HepG2 (cell line): Measurements from ENCODE around the gene FMNL1. TPM values are rescaled to one million over a fixed set of nuclear protein-coding genes. Genes with fewer than 3 reads are reported as not detected.

Experiments
- BCL3 ChIP-seq: sonication (generic); formaldehyde crosslinking; IDR thresholded peaks from 2 replicates; pipeline ENCODE4 v1.5.1; 2020; ENCODE audit warnings: mild to moderate bottlenecking, missing genetic modification reagents, moderate library complexity
- HMGXB3 ChIP-seq: sonication (generic); formaldehyde crosslinking; IDR thresholded peaks from 2 replicates; pipeline ENCODE4 v1.4.0; 2020; ENCODE audit warnings: missing genetic modification reagents, borderline replicate concordance
- IRF9 ChIP-seq: sonication (generic); formaldehyde crosslinking; IDR thresholded peaks from 2 replicates; pipeline ENCODE4 v1.8.0; 2022; ENCODE audit warnings: missing genetic modification reagents, mild to moderate bottlenecking, borderline replicate concordance
- KLF6 ChIP-seq: IDR thresholded peaks from 2 replicates; pipeline ENCODE4 v1.8.0; 2016; ENCODE audit warnings: missing biosample characterization, missing genetic modification reagents
- TERF1 ChIP-seq: sonication (generic); formaldehyde crosslinking; IDR thresholded peaks from 2 replicates; pipeline ENCODE4 v1.8.0; 2022; ENCODE audit warnings: mild to moderate bottlenecking, missing genetic modification reagents, moderate library complexity
- U2AF1 ChIP-seq: fragments of 200-400 bp; formaldehyde crosslinking; optimal IDR thresholded peaks from 2 replicates; pipeline ENCODE3; 2017; ENCODE audit warnings: mild to moderate bottlenecking, low read depth, low read length
- ZC3H4 ChIP-seq: sonication (generic); formaldehyde crosslinking; IDR thresholded peaks from 2 replicates; pipeline ENCODE4 v1.4.0; 2020; ENCODE audit warnings: missing genetic modification reagents, borderline replicate concordance
- ZEB1 ChIP-seq: IDR thresholded peaks from 2 replicates; pipeline ENCODE4 v1.6.1; 2012; ENCODE audit warnings: mild to moderate bottlenecking, low read depth, inconsistent platforms; ENCODE audit not compliant: insufficient replicate concordance
- ZMYM3 ChIP-seq: sonication (generic); formaldehyde crosslinking; IDR thresholded peaks from 2 replicates; pipeline ENCODE4 v1.5.1; 2020; ENCODE audit warnings: mild to moderate bottlenecking, missing genetic modification reagents
- ZNF362 ChIP-seq: sonication (generic); formaldehyde crosslinking; IDR thresholded peaks from 2 replicates; pipeline ENCODE4 v1.4.0; 2020; ENCODE audit warnings: missing genetic modification reagents, mild to moderate bottlenecking, borderline replicate concordance
- ZNF484 ChIP-seq: sonication (generic); formaldehyde crosslinking; IDR thresholded peaks from 2 replicates; pipeline ENCODE4 v1.5.1; 2020; ENCODE audit warnings: mild to moderate bottlenecking, low read depth, missing genetic modification reagents, borderline replicate concordance
- ZNF546 ChIP-seq: sonication (generic); formaldehyde crosslinking; conservative IDR thresholded peaks from 2 replicates; pipeline ENCODE4 v1.8.1; 2023; ENCODE audit warnings: mild to moderate bottlenecking, missing genetic modification reagents
- ZNF558 ChIP-seq: sonication (generic); formaldehyde crosslinking; IDR thresholded peaks from 2 replicates; pipeline ENCODE4 v1.9.0; 2022; ENCODE audit warnings: mild to moderate bottlenecking, missing genetic modification reagents, borderline replicate concordance
- ZNF605 ChIP-seq: sonication (generic); formaldehyde crosslinking; IDR thresholded peaks from 2 replicates; pipeline ENCODE4 v1.8.0; 2022; ENCODE audit warnings: mild to moderate bottlenecking, missing genetic modification reagents
- ZSCAN31 ChIP-seq: sonication (generic); formaldehyde crosslinking; IDR thresholded peaks from 2 replicates; pipeline ENCODE4 v1.5.0; 2020; ENCODE audit warnings: low read depth, mild to moderate bottlenecking, missing genetic modification reagents
- polyA plus RNA-seq, 8 experiments: library from polyadenylated mRNA; depleted of rRNA in 3 of 8; stranded (reverse) in 7 of 8; unstranded in 1 of 8; fragments of >200 nt; fragmentation: Illumina TruSeq in 4 of 8; extraction: Trizol in 4 of 8; gene quantifications; 2 replicates each; pipeline versions ENCODE4 v1.2.1 to v1.2.3, GENCODE V29; 2011 to 2016; ENCODE audit warnings: low read depth in 4 of 8, missing spikeins in 1 of 8, mixed read lengths in 1 of 8; ENCODE audit not compliant: insufficient read depth in 1 of 8
- total RNA-seq, 5 experiments: library from RNA; depleted of rRNA; stranded (reverse); fragments of >200 nt; fragmentation: Illumina TruSeq; extraction: Trizol; gene quantifications; 2 replicates each; pipeline ENCODE4 v1.2.3, GENCODE V29; 2016; ENCODE audit warnings: low read depth in 1 of 5

The FMNL1 gene
- total and polyA plus RNA-seq, 2 of the 13 experiments (the other 11 are each of a cell fraction or from before 2014, with no cell fraction given), result 0.53 to 0.70 TPM

GRCh38 chr17:45172541-45173286 lies 49.0 kb upstream of the FMNL1 start (continued):
- TF ChIP-seq ZNF362 (CRISPR knock-in tag) (peak; percentile 72; the same call in 1 of the 2 replicates), KLF6 (no peak), TERF1 (no peak), ZMYM3 (CRISPR knock-in tag) (peak; percentile 52), ZNF484 (CRISPR knock-in tag) (no peak), ZNF558 (CRISPR knock-in tag) (no peak), ZEB1 (peak; percentile 47), HMGXB3 (CRISPR knock-in tag) (no peak), ZNF605 (CRISPR knock-in tag) (peak; percentile 89), ZNF546 (CRISPR knock-in tag) (no peak), BCL3 (CRISPR knock-in tag) (peak; percentile 31; the same call in 1 of the 2 replicates), ZC3H4 (CRISPR knock-in tag) (peak; percentile 67; the same call in 1 of the 2 replicates), IRF9 (CRISPR knock-in tag) (peak; percentile 65; the same call in 1 of the 2 replicates), ZSCAN31 (CRISPR knock-in tag) (peak; percentile 92), U2AF1 (no peak)
